Neural progenitor cell (in vitro differentiated cells): ENCODE results near the gene MRGPRE. TPM values are rescaled to one million over a fixed set of nuclear protein-coding genes. Genes with fewer than 3 reads are reported as not detected.

Experiments used
- DNase-seq: peaks from one replicate; pipeline ENCODE4 v3.0.0-alpha.2; 2016; ENCODE audit warnings: low spot score
- H2AFZ ChIP-seq: fragments of 200-600 bp; sonication (generic); replicated peaks from 2 replicates; pipeline ENCODE4 v1.6.1; 2016; ENCODE audit warnings: antibody characterized with exemption
- H3F3A ChIP-seq: fragments of 200-600 bp; sonication (generic); 2 replicates; pipeline ENCODE4 v1.6.1; 2016; ENCODE audit warnings: antibody characterized with exemption, low read depth
- H3K27ac ChIP-seq: fragments of 200-600 bp; sonication (generic); 2 replicates; pipeline ENCODE4 v1.5.1; 2016; ENCODE audit warnings: mild to moderate bottlenecking
- H3K27me3 ChIP-seq: fragments of 200-600 bp; sonication (generic); 2 replicates; pipeline ENCODE4 v1.6.1; 2016; ENCODE audit warnings: mild to moderate bottlenecking, moderate library complexity
- H3K36me3 ChIP-seq: fragments of 200-600 bp; sonication (generic); 2 replicates; pipeline ENCODE4 v1.5.1; 2016
- H3K4me1 ChIP-seq: fragments of 200-600 bp; sonication (generic); 2 replicates; pipeline ENCODE4 v1.6.1; 2016; ENCODE audit warnings: mixed run types
- H3K4me2 ChIP-seq: fragments of 200-600 bp; sonication (generic); 2 replicates; pipeline ENCODE4 v1.6.1; 2016
- H3K4me3 ChIP-seq: fragments of 200-600 bp; sonication (generic); 2 replicates; pipeline ENCODE4 v1.5.1; 2016
- H3K79me2 ChIP-seq: fragments of 200-600 bp; sonication (generic); 2 replicates; pipeline ENCODE4 v1.6.1; 2016; ENCODE audit warnings: low read depth
- H3K9ac ChIP-seq: fragments of 200-600 bp; sonication (generic); 2 replicates; pipeline ENCODE4 v1.6.1; 2016
- H3K9me3 ChIP-seq: fragments of 200-600 bp; sonication (generic); 2 replicates; pipeline ENCODE4 v1.5.1; 2016; ENCODE audit warnings: low read depth
- H4K20me1 ChIP-seq: fragments of 200-600 bp; sonication (generic); 2 replicates; pipeline ENCODE4 v1.6.1; 2016; ENCODE audit warnings: low read depth
- H3K27ac Mint-ChIP-seq: 3 replicates; pipeline ENCODE4 v1.8.0; 2021; ENCODE audit warnings: mixed read lengths
- H3K27me3 Mint-ChIP-seq: 2 replicates; pipeline ENCODE4 v1.8.0; 2022; ENCODE audit warnings: low read depth, mild to moderate bottlenecking, inconsistent platforms, moderate library complexity, mixed read lengths; ENCODE audit not compliant: insufficient read depth
- H3K36me3 Mint-ChIP-seq: 3 replicates; pipeline ENCODE4 v1.8.0; 2021; ENCODE audit warnings: mixed read lengths
- H3K4me1 Mint-ChIP-seq: 3 replicates; pipeline ENCODE4 v1.8.0; 2021; ENCODE audit warnings: mixed read lengths
- H3K4me3 Mint-ChIP-seq: 3 replicates; pipeline ENCODE4 v1.8.0; 2021; ENCODE audit warnings: mild to moderate bottlenecking, moderate library complexity, mixed read lengths
- H3K9me3 Mint-ChIP-seq: 3 replicates; pipeline ENCODE4 v1.8.0; 2020; ENCODE audit warnings: mixed read lengths
- CTCF ChIP-seq: fragments of 200-600 bp; sonication (generic); IDR thresholded peaks from 2 replicates; pipeline ENCODE4 v1.5.1; 2017; ENCODE audit warnings: antibody characterized with exemption, mild to moderate bottlenecking
- EZH2 ChIP-seq: fragments of 200-600 bp; sonication (generic); IDR thresholded peaks from 2 replicates; pipeline ENCODE4 v1.6.1; 2017; ENCODE audit warnings: antibody characterized with exemption, mild to moderate bottlenecking, moderate library complexity
- EZH2phosphoT487 ChIP-seq: fragments of 200-600 bp; sonication (generic); IDR thresholded peaks from 2 replicates; pipeline ENCODE4 v1.6.1; 2017; ENCODE audit warnings: antibody characterized with exemption
- total RNA-seq: library from RNA; depleted of rRNA; stranded (reverse); fragments of >200 nt; gene quantifications from 2 replicates; pipeline ENCODE4 v1.2.3, GENCODE V29; 2015; ENCODE audit warnings: low replicate concordance

The MRGPRE gene
- total RNA-seq, 1 donor from 2014 or later = not detected

GRCh38 chr11:3208272-3208671, 23.9 kb downstream of the MRGPRE start:
- H3K27me3 Mint-ChIP-seq = peaks cover 16% of the 10 kb centered on the region
- no peak for DNase-seq
- no peak overlapping the region for H3K4me2 ChIP-seq
- no peak overlapping the region for H3K27ac Mint-ChIP-seq
- H4K20me1 ChIP-seq = no peaks in the 10 kb centered on the region
- H2AFZ ChIP-seq = no peak overlapping the region
- H3K4me1 ChIP-seq = no peaks in the 10 kb centered on the region
- H3K79me2 ChIP-seq = no peaks in the 10 kb centered on the region
- no peaks in the 10 kb centered on the region for H3K36me3 ChIP-seq
- peaks cover 3% of the 10 kb centered on the region for H3K4me1 Mint-ChIP-seq
- peaks cover 6% of the 10 kb centered on the region for H3K9me3 ChIP-seq
- peaks cover 27% of the 10 kb centered on the region for H3K27me3 ChIP-seq
- H3K9ac ChIP-seq = no peak overlapping the region
- TF ChIP-seq CTCF (no peak), EZH2phosphoT487 (no peak), EZH2 (no peak)
- H3K36me3 Mint-ChIP-seq = no peaks in the 10 kb centered on the region
- no peak overlapping the region for H3K4me3 Mint-ChIP-seq
- no peaks in the 10 kb centered on the region for H3F3A ChIP-seq
- no peak overlapping the region for H3K27ac ChIP-seq
- peaks cover 3% of the 10 kb centered on the region for H3K9me3 Mint-ChIP-seq
- no peak overlapping the region for H3K4me3 ChIP-seq

- H3K27ac Mint-ChIP-seq = no peak overlapping the region
- peaks cover 3% of the 10 kb centered on the region for H3K9me3 Mint-ChIP-seq
- no peak for TF ChIP-seq CTCF
- TF ChIP-seq EZH2 = no peak
- no peak for TF ChIP-seq EZH2phosphoT487
- no peaks in the 10 kb centered on the region for H3K36me3 Mint-ChIP-seq
- Histone ChIP-seq H4K20me1 (no peaks in the 10 kb centered on the region), H3F3A (no peaks in the 10 kb centered on the region), H3K79me2 (no peaks in the 10 kb centered on the region), H3K4me2 (no peak overlapping the region), H3K27me3 (peaks cover 34% of the 10 kb centered on the region), H3K9me3 (peaks cover 6% of the 10 kb centered on the region), H3K36me3 (no peaks in the 10 kb centered on the region), H3K9ac (no peak overlapping the region), H3K27ac (no peak overlapping the region), H2AFZ (no peak overlapping the region), H3K4me3 (no peak overlapping the region), H3K4me1 (peaks cover 6% of the 10 kb centered on the region)
- DNase-seq = no peak
- peaks cover 4% of the 10 kb centered on the region for H3K4me1 Mint-ChIP-seq
- no peak overlapping the region for H3K4me3 Mint-ChIP-seq
- H3K27me3 Mint-ChIP-seq = peaks cover 16% of the 10 kb centered on the region
Measured at GRCh38 chr11:3207526-3208189, 24.6 kb downstream of the MRGPRE start.

GRCh38 chr11:3206922-3207204, 25.4 kb downstream of the MRGPRE start:
- no peak overlapping the region for H3K9ac ChIP-seq
- Mint-ChIP-seq H3K9me3 (peaks cover 3% of the 10 kb centered on the region), H3K27ac (no peak overlapping the region), H3K4me3 (no peak overlapping the region), H3K4me1 (peaks cover 6% of the 10 kb centered on the region), H3K36me3 (no peaks in the 10 kb centered on the region), H3K27me3 (peaks cover 19% of the 10 kb centered on the region)
- peaks cover 7% of the 10 kb centered on the region for H3K4me1 ChIP-seq
- H3K27me3 ChIP-seq = peaks cover 42% of the 10 kb centered on the region
- no peak overlapping the region for H2AFZ ChIP-seq
- H3K9me3 ChIP-seq = peaks cover 6% of the 10 kb centered on the region
- no peak overlapping the region for H3K4me2 ChIP-seq
- no peak for DNase-seq
- no peaks in the 10 kb centered on the region for H3F3A ChIP-seq
- H3K27ac ChIP-seq = no peak overlapping the region
- TF ChIP-seq CTCF (no peak), EZH2phosphoT487 (no peak), EZH2 (no peak)
- no peaks in the 10 kb centered on the region for H3K36me3 ChIP-seq
- no peak overlapping the region for H3K4me3 ChIP-seq
- no peaks in the 10 kb centered on the region for H4K20me1 ChIP-seq
- H3K79me2 ChIP-seq = no peaks in the 10 kb centered on the region
